GM20000 (cell line): Measurements from ENCODE around the gene LRIG1.

Experiments used
- DNase-seq: peaks from one replicate; pipeline ENCODE4 v3.0.0; 2012; ENCODE audit warnings: low spot score
- CTCF ChIP-seq: IDR thresholded peaks from 2 replicates; pipeline ENCODE4 v1.5.1; 2012; ENCODE audit warnings: mild to moderate bottlenecking, control low read depth; ENCODE audit errors: extremely low read depth, missing control alignments

The LRIG1 gene

GRCh38 chr3:66365080-66365479 is 135.7 kb downstream of the LRIG1 start:
- TF ChIP-seq CTCF: no peak
- no peak for DNase-seq

DNA sequence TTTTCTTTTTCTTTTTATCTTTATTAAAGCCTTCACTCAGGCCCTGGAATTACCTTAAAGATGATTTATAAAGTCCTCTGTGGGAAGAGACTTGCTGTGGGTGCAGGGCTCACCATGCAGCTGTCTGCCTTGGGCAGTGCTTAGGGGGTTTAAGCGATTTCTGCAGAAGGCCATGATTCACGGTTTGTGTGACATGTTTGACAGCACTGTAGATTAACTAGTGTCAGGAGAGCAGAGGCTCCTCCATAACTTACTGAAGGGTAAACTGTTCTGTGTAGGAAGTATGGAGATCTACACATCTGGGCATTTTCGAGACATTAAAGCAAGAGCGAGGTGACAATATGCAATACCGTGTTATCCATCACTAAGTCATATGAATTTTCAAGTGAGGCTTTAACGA is 137.7 kb downstream of the LRIG1 start:
- DNase-seq: no peak
- no peak for TF ChIP-seq CTCF

- no peak for TF ChIP-seq CTCF
- DNase-seq: no peak
Measured at GRCh38 chr3:66362541-66362941, 138.3 kb downstream of the LRIG1 start.

DNA sequence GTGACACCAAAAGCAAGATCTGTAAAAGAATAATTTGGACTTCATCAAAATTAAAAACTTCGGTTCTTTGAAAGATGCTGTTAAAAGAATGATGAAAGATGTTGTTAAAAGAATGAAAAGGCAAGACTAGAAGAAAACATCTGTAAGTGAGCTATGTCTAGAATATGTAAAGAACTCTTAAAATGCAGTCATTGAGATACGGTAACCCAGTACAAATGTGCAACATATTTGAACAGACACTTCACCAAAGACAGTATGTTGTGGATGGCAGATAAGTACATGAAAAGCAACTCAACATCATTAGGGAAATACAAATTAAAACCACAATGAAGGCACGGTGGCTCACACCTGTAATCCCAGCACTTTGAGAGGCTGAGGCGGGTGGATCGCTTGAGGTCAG is 139.5 kb downstream of the LRIG1 start:
- TF ChIP-seq CTCF: no peak
- DNase-seq: no peak

DNA sequence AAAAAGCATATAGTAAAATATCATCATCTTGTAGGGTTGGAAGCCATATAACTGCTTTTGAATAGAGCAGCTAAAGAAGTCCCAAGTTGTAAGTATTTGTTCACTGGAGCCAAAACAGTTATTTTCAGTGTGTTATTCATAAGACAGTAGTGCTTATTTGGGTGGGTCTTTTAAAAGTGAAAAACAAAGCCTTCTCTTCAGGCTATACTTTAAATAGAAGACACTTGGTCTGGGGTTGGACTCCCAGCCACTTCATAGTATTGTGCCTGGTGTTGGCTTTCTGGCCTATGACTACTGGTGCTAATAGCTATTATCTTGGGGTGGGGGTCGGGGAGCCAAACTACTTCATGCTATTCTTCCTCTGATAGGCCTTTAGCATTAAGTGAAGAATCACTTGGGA is 144.8 kb downstream of the LRIG1 start:
- no peak for TF ChIP-seq CTCF
- no peak for DNase-seq

GRCh38 chr3:66355394-66355793 is 145.4 kb downstream of the LRIG1 start:
- DNase-seq: peak; percentile 35
- no peak for TF ChIP-seq CTCF

DNA sequence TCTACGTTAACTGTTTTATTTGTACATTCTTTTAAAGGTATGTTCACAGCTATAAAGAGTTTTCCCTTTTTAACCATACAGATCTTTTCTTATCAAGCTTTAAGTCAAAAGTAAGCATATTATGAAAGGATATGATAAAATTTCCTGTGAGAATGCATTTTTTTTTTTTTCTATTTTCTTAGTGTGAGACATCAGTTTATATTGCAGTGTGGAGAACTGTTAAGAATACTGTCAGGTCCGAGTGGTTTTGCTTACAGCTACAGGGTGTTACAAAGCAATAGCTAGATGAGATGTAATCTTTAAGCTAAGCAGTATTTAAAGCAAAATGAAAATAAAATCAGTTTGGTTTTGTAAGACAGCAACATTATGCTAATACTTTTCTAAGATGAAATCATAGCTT is 146.8 kb downstream of the LRIG1 start:
- TF ChIP-seq CTCF: no peak
- no peak for DNase-seq
